ENCODE measurements around the gene ZNF536. TPM values are rescaled to one million over a fixed set of nuclear protein-coding genes. Genes with fewer than 3 reads are reported as not detected.

The ZNF536 gene
- total RNA-seq, 1 experiment from 2014 or later: not detected

- DNase-seq: no peak
- H2BK20ac ChIP-seq (ENCODE audit: low read depth, low read length, poor library complexity, severe bottlenecking): no peak overlapping the region
Observed at GRCh38 chr19:30407068-30407709, 35.0 kb downstream of the ZNF536 start.

More at GRCh38 chr19:30407068-30407709, 35.0 kb downstream of the ZNF536 start:
- Mint-ChIP-seq H3K27me3 (ENCODE audit: low read depth) (peaks cover 10% of the 10 kb centered on the region), H3K9me3 (no peaks in the 10 kb centered on the region), H3K27ac (no peak overlapping the region), H3K36me3 (ENCODE audit: insufficient read depth in 1 of 3, low read depth in 3 of 3) (no peaks in the 10 kb centered on the region), H3K4me3 (no peak overlapping the region), H3K4me1 (peaks cover 6 to 18% of the 10 kb centered on the region in 2 experiments)
- no peak overlapping the region for H2AFZ ChIP-seq (ENCODE audit: low read length)
- no peak overlapping the region for H2BK120ac ChIP-seq (ENCODE audit: low read depth, low read length, poor library complexity, severe bottlenecking)
- no peak overlapping the region for H3K18ac ChIP-seq (ENCODE audit: insufficient read length, low read depth, low read length)
- H2BK12ac ChIP-seq (ENCODE audit: insufficient read length, low read depth, low read length): no peak overlapping the region
- no peaks in the 10 kb centered on the region for H3K9me3 ChIP-seq (ENCODE audit: control insufficient read depth, low read depth, low read length)
- H3K56ac ChIP-seq (ENCODE audit: insufficient read length, low read depth, low read length): no peak overlapping the region
- H3K4me2 ChIP-seq (ENCODE audit: insufficient read depth, insufficient read length, low read length): no peak overlapping the region
- H3K14ac ChIP-seq (ENCODE audit: insufficient read depth, low read length): no peak overlapping the region
- H3K4ac ChIP-seq (ENCODE audit: low read depth, low read length): no peak overlapping the region
- no peak overlapping the region for H2BK5ac ChIP-seq (ENCODE audit: insufficient read length, low read length)
- TF ChIP-seq, protein P1, sequence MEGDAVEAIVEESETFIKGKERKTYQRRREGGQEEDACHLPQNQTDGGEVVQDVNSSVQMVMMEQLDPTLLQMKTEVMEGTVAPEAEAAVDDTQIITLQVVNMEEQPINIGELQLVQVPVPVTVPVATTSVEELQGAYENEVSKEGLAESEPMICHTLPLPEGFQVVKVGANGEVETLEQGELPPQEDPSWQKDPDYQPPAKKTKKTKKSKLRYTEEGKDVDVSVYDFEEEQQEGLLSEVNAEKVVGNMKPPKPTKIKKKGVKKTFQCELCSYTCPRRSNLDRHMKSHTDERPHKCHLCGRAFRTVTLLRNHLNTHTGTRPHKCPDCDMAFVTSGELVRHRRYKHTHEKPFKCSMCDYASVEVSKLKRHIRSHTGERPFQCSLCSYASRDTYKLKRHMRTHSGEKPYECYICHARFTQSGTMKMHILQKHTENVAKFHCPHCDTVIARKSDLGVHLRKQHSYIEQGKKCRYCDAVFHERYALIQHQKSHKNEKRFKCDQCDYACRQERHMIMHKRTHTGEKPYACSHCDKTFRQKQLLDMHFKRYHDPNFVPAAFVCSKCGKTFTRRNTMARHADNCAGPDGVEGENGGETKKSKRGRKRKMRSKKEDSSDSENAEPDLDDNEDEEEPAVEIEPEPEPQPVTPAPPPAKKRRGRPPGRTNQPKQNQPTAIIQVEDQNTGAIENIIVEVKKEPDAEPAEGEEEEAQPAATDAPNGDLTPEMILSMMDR (conservative IDR thresholded peaks at IDR 0.05): no peak
- H3K79me1 ChIP-seq (ENCODE audit: insufficient read depth, low read depth, low read length, poor library complexity, severe bottlenecking): no peaks in the 10 kb centered on the region
- no peak overlapping the region for H3K27ac ChIP-seq (ENCODE audit: insufficient read length, low read depth, low read length)
- H4K8ac ChIP-seq (replicated peaks; ENCODE audit: insufficient read length, low read depth, low read length): no peak overlapping the region
- H3K4me1 ChIP-seq (ENCODE audit: insufficient read depth, low read length): no peaks in the 10 kb centered on the region
- no peak overlapping the region for H3T11ph ChIP-seq (ENCODE audit: low read length)
- H3K23ac ChIP-seq (ENCODE audit: insufficient read length, low read depth, low read length): no peak overlapping the region
- no peak overlapping the region for H4K5ac ChIP-seq (ENCODE audit: insufficient read length, low read depth, low read length)
- H2BK15ac ChIP-seq (ENCODE audit: low read depth, low read length): no peak overlapping the region
- H2AK5ac ChIP-seq (ENCODE audit: insufficient read length, low read length): no peak overlapping the region
- WGBS (ENCODE audit: extremely low coverage, insufficient read length, low lambda C conversion rate): no CpG with 5 or more reads among the region's 8 CpGs
- H3K79me2 ChIP-seq (ENCODE audit: insufficient read depth, low read length): no peaks in the 10 kb centered on the region
- H3K9ac ChIP-seq (ENCODE audit: extremely low read depth, insufficient read length, low read length): no peak overlapping the region
- H4K20me1 ChIP-seq (ENCODE audit: control insufficient read depth, insufficient read depth, insufficient read length): no peaks in the 10 kb centered on the region
- no peak overlapping the region for H4K91ac ChIP-seq (ENCODE audit: insufficient read length, low read depth, low read length)
- no peaks in the 10 kb centered on the region for H3K27me3 ChIP-seq (ENCODE audit: insufficient read depth, low read length)
- no peaks in the 10 kb centered on the region for H3K23me2 ChIP-seq (ENCODE audit: insufficient read length, low read depth, low read length, poor library complexity, severe bottlenecking)

All from H9 (cell line).